HG03045 (cell line): Measurements from ENCODE around the gene DCTN1.

Experiments
- ATAC-seq: cut with Tn5 transposase; IDR thresholded peaks from one replicate; pipeline ENCODE4 v1.9.1; 2021; ENCODE audit warnings: mild to moderate bottlenecking, moderate library complexity; ENCODE audit not compliant: unreplicated experiment

The DCTN1 gene

DNA sequence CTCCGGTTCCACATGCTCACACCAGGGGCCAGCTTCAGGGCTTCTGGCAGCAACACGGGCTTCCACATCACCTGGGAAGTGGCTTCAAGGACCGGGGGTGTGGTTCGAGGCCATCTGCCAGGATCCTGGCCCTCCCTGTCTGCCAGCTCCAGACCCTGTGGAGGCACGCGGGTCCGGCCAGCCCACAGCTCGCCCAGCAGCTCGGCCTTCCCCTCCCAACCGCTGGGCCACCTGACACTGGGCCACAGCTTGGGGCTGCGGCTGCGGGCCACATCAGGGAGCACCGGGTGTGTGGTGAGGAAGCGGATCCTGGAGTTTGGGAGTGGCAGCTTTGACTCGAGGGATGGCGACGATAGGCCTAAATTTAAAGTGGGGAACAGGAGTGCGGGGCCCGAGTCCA is 34.3 kb upstream of the DCTN1 start:
- no peak for ATAC-seq

GRCh38 chr2:74413001-74413698 is 33.0 kb upstream of the DCTN1 start:
- no peak for ATAC-seq

DNA sequence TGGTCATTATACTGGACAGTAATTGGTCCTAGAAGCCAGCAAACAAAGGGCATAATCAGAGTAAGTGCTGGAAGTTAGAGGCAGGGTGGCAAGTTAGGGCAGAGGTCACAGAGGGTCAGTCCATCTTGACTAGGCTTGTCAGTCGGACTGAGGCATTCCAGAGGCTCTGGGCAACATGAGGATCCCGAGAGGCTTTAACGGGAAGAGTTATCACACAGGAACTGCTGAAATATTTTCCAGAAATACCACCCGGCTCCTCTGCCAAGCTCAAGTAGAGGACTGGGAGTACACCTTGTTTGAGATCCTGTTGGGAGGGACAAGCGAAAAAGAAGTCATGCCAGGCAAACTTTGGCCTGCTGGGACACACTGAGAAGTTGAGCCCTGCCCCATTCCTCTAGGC is 27.6 kb upstream of the DCTN1 start:
- ATAC-seq = no peak

DNA sequence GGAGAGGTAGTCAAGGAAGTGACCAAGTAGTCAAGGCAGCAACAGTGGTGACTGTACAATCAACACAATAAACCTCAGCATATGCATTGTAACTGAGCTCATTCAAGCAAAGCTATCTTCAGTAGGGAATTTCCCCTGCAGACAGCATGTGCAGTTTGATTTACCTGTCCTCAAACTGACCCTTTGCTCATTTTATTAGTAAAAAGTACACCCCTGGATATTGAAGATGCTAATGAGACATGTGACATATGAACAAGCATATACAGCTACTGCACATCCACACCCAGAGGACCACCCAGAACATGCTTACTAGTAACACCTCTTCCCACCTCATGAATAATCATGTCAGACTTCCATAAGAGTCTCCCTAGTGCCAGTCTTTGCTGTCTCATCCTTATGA is 25.9 kb upstream of the DCTN1 start:
- no peak for ATAC-seq

DNA sequence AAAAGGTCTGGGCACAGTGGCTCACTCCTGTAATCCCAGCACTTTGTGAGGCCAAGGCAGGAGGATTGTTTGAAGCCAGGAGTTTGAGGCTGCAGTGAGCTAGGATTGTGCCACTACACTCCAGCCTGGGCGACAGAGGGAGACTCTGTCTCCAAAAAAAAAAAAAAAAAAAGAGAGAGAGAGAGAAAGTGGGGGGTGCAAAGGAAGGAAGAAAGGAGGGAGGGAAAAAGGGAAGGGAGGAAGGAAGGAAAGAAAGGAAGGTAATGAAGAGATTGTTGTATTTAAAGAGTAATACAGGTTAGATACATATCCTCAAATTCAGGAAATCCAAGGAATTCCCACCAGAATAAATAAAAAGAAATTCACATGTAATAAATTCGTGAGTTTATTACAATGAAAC is 21.8 kb upstream of the DCTN1 start:
- no peak for ATAC-seq

DNA sequence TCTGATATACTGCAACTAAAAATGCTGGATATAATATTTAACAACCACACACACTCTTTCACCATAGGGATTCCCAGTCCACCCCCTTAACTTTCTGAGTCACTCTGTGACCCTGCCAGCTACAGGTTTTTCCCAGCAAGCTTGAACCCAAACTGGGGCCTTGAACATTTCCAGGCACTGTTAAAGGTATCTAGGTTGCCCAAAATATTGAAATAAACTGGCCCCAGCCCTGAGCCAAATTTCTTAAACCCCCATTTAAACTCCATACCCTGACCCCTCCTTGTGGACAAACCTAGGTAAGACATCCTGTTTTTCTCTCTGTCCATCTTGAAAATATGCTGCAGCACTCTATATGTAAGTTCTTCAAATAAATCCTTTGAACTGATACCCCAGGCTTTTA is 19.7 kb upstream of the DCTN1 start:
- no peak for ATAC-seq

DNA sequence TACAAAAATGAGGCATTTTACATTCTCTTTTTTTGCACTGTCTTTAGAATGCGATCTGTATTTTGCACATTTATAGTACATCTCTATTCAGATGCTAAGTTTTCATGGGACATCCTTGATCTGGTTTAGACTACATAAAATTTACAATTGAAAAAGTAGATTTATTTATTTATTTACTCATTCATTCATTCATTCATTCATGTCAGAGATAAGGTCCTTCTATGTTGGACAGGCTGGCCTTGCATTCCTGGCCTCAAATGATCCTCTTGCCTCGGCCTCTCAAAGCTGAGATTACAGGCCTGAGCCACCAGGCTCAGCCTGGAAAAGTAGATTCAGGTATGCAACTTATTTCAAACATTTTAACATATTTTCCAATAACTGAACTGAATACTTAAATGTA is 16.0 kb upstream of the DCTN1 start:
- no peak for ATAC-seq

GRCh38 chr2:74393525-74393924 is 13.4 kb upstream of the DCTN1 start:
- no peak for ATAC-seq

- no peak for ATAC-seq
Observed at GRCh38 chr2:74392449-74392743, 12.3 kb upstream of the DCTN1 start.

DNA sequence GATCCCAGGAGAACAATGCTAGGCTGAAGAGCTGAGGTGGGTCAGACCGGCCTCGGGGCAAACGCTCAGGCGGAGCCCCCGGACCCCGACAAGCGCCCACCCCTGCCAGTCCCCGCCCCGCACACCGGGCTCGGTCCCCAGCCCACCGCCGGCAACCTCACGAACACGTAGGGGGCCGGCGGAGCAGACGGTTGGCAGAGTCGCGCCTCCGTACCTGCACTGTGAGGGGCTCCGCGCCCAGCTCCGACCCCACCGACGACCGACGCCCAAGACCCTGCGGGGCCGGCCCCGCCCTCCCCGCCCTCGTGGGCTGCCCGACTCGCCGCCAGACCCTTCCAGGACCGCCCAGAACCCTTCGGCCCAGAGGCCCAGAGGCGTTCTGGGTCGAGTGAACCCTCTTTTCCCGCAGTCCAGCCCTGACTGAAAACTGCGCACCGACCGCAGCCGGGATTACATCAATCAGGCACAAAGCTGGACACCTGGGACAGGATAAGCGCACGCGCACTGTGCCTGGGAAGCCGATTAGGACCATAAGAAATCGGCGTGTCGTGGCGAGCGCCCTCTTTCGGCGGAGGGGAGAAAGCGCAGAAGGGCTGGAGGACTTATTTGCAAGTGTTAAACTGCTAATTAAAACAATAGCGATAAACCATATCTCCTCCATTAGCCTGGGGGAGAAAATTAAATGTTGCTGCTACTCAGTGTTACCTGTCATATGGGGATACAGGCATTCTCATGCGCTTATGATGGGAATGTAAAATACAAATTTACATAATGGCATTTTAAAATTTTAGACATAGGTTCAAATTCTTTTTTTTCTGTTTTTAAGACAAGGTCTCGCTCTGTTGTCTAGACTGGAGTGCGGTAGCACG is 11.7 kb upstream of the DCTN1 start:
- peak; percentile 69 for ATAC-seq

DNA sequence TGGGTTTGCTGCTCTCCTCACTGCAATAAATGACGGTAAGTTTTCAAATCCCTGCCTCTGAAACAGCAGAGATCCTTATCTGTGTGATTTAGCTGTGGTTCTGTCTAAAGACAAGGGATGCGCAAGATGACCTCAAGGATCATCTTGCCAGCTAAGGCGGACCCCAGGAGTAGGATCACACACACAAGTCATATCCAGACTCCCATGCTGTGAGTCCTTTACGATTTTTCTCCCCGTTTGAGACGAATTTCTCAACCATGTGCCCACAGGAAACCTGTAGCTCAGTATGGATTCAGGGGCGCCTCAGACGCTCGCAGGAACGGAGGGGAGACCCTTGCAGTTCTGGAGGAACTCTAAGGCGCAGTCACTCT is 11.1 kb upstream of the DCTN1 start:
- ATAC-seq = peak; percentile 23

DNA sequence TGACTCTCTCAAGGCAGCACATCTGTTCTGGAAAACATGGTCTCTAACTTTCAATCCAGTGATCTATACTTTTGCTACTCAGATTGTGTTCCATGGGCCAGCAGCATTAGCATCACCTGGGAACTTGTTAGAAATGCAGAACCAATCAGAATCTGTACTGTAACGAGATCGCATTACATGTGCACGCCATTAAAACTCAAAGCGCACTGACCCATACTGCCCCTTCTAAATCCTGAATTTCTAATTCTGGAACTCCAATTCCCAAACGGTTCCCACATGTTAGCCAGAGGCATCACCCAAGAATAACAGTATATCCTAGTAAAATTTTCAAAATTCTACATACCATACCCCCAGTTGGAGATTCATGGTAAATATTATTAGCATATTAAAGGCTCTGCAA is 10.5 kb upstream of the DCTN1 start:
- no peak for ATAC-seq

- ATAC-seq = no peak
Observed at GRCh38 chr2:74387346-74387745, 7.2 kb upstream of the DCTN1 start.

DNA sequence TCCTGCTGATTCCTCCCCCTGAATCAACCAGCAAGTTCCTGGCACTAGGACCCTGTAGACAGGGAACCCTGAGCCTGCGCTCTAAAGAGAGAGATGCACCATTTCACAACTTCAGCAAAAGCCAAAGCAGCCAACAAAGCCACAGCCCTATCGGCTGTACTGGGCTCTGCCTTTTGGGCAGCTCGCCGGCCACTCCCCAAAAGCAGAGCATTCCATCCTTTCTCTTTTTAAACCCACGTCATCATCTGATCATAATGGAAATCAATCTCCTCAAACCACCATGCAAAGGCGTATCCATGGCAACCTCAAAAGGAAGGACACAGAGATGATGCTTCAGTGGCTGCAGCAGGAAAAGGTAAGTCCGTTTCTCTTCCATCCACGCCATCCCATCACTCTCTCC is 5.3 kb upstream of the DCTN1 start:
- no peak for ATAC-seq

GRCh38 chr2:74384051-74384450 is 3.9 kb upstream of the DCTN1 start:
- ATAC-seq = no peak

- no peak for ATAC-seq
Observed at GRCh38 chr2:74383254-74383653, 3.1 kb upstream of the DCTN1 start.

- ATAC-seq = no peak
Observed at GRCh38 chr2:74381751-74382150, 1.6 kb upstream of the DCTN1 start.

DNA sequence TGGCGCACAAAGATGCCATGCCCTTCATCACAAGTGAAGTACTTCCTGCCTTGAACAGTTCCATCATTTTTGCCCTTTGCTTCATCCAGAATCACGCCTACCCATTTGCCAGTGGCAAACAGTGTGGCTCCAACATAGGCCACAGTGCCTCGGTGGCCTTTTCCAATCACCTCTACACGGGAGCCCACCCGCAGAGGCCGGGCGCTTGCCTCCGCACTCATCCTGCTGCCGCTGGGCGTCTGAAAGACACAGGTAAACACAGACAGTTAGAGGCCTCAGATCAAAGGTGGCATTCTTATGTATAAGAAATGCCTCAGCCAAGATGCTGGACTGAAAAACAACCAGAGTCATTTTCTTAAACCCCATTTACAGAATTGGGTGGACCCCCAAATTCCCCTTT is 2.1 kb downstream of the DCTN1 start:
- ATAC-seq = no peak

DNA sequence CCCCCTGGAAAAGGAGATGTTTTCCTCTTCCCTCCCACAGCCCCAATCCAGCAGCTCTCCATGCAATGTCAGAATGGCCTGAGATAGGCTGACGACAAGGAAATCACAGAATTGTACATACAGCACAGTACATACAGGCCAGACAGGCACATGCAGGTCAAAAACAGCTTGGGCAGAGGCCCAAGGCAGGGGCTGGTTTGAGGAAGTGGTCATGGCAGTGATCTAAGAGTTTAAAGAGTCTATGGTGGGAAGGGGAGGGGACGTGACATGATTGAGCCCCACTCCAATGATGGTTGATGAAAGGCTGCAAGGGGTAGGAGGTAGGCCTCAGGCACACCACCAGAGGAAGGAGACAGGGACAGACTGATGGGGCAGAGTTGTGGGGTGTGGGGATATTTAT is 4.3 kb downstream of the DCTN1 start:
- ATAC-seq = no peak

GRCh38 chr2:74374509-74375205 is 5.5 kb downstream of the DCTN1 start:
- no peak for ATAC-seq

DNA sequence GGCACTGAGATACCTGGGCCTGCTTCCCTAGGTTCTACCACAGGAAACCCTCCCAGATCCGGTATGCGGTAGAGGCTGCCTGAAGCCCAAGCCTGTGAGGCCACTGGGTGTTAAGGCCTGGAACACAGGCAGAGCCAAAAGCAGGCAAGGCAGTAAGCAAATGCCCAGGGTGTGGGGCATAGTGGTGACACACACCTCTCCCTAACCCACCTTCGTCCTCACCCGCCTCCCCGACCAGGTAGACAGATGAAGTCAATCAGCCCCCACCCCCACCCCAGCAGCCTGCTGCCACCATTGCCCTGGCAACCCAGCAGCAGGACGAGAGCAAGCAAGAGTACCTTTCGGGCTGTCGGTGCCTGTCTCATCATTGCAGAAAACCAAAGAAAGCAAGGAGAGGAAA is 6.1 kb downstream of the DCTN1 start:
- no peak for ATAC-seq

GRCh38 chr2:74373221-74373676 is 6.9 kb downstream of the DCTN1 start:
- no peak for ATAC-seq
